Glutamatergic neuron (in vitro differentiated cells): ENCODE results near the gene KRT7. TPM values are rescaled to one million over a fixed set of nuclear protein-coding genes. Genes with fewer than 3 reads are reported as not detected.

Experiments
- DNase-seq: peaks from one replicate; pipeline ENCODE4 v3.0.0; 2022
- H3K27ac Mint-ChIP-seq: one replicate; pipeline ENCODE4 v1.8.0; 2020; ENCODE audit warnings: mild to moderate bottlenecking, mixed read lengths, inconsistent platforms; ENCODE audit not compliant: unreplicated experiment
- H3K27me3 Mint-ChIP-seq: one replicate; pipeline ENCODE4 v1.8.0; 2020; ENCODE audit warnings: mild to moderate bottlenecking, moderate library complexity, mixed read lengths, inconsistent platforms; ENCODE audit not compliant: unreplicated experiment
- H3K36me3 Mint-ChIP-seq: one replicate; pipeline ENCODE4 v1.8.0; 2020; ENCODE audit warnings: mild to moderate bottlenecking, mixed read lengths, inconsistent platforms; ENCODE audit not compliant: unreplicated experiment
- H3K4me1 Mint-ChIP-seq: one replicate; pipeline ENCODE4 v1.8.0; 2020; ENCODE audit warnings: mild to moderate bottlenecking, low read depth, mixed read lengths, inconsistent platforms; ENCODE audit not compliant: unreplicated experiment
- H3K4me3 Mint-ChIP-seq: one replicate; pipeline ENCODE4 v1.8.0; 2020; ENCODE audit warnings: mild to moderate bottlenecking, mixed read lengths, inconsistent platforms; ENCODE audit not compliant: unreplicated experiment
- H3K9me3 Mint-ChIP-seq: one replicate; pipeline ENCODE4 v1.8.0; 2020; ENCODE audit warnings: mild to moderate bottlenecking, moderate library complexity, mixed read lengths, inconsistent platforms; ENCODE audit not compliant: unreplicated experiment
- total RNA-seq: library from RNA; stranded (reverse); fragmentation: NEBNext Ultra II Directional; extraction: Animal tissue kit (Norgen Biotek cat#: 25700); gene quantifications from one replicate; pipeline ENCODE4 v1.2.1, GENCODE V29; 2021; ENCODE audit not compliant: unreplicated experiment
- TF ChIP-seq, protein P1 (sequence below): fragments of 200-600 bp; sonication (generic); IDR thresholded peaks from one replicate; pipeline ENCODE4 v1.5.0; 2021; ENCODE audit not compliant: partially characterized antibody, unreplicated experiment

KRT7 gene
- total RNA-seq, 1 donor from 2014 or later: not detected

DNA sequence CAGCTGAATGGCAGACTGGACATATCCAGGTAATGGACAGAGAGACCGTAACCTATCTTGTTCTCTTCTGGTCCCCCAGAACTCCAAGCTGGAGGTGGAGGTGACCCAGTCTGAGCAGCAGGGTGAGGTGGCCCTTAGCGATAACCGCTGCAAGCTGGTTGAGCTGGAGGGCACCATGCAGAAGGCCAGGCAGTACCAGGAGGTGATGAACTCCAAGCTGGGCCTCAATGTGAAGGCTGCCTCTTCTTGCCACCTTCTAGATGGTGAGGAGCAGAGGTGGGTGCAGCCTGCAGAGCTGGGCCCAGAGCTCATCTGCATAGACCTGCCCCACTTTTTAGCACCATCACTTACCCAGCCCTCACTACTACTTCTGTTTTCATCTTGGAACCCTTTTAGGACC lies 34.2 kb downstream of the KRT7 start:
- no peak for DNase-seq
- TF ChIP-seq, protein P1, sequence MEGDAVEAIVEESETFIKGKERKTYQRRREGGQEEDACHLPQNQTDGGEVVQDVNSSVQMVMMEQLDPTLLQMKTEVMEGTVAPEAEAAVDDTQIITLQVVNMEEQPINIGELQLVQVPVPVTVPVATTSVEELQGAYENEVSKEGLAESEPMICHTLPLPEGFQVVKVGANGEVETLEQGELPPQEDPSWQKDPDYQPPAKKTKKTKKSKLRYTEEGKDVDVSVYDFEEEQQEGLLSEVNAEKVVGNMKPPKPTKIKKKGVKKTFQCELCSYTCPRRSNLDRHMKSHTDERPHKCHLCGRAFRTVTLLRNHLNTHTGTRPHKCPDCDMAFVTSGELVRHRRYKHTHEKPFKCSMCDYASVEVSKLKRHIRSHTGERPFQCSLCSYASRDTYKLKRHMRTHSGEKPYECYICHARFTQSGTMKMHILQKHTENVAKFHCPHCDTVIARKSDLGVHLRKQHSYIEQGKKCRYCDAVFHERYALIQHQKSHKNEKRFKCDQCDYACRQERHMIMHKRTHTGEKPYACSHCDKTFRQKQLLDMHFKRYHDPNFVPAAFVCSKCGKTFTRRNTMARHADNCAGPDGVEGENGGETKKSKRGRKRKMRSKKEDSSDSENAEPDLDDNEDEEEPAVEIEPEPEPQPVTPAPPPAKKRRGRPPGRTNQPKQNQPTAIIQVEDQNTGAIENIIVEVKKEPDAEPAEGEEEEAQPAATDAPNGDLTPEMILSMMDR: no peak
- H3K27me3 Mint-ChIP-seq: peaks cover 4% of the 10 kb centered on the region
- H3K9me3 Mint-ChIP-seq: peaks cover 4% of the 10 kb centered on the region
- H3K36me3 Mint-ChIP-seq: peaks cover 4% of the 10 kb centered on the region
- H3K4me1 Mint-ChIP-seq: no peaks in the 10 kb centered on the region
- H3K4me3 Mint-ChIP-seq: no peak overlapping the region
- H3K27ac Mint-ChIP-seq: no peak overlapping the region

DNA sequence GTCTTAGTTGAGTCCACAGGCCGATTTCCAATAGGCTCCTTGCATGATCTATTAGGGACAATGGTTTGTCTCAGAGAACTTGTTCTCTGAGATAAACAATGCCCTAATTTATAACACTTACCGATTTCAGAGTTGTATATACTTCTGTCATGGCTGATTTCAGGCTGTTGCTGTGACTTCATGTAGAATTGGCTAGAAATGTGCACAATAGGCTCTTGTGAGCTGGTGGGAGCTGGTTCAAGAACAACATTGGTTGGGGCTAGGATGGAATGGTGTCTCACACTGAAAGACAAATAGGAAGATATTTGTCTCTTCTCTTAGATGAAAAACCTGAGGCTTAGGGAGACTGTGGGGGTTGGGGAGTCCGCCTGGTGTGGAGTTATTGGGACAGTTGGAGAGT lies 34.7 kb downstream of the KRT7 start:
- peaks cover 4% of the 10 kb centered on the region for H3K36me3 Mint-ChIP-seq
- H3K27ac Mint-ChIP-seq: no peak overlapping the region
- no peak overlapping the region for H3K4me3 Mint-ChIP-seq
- no peak for DNase-seq
- H3K4me1 Mint-ChIP-seq: no peaks in the 10 kb centered on the region
- H3K27me3 Mint-ChIP-seq: peaks cover 4% of the 10 kb centered on the region
- TF ChIP-seq, protein P1: no peak
- H3K9me3 Mint-ChIP-seq: peaks cover 4% of the 10 kb centered on the region

DNA sequence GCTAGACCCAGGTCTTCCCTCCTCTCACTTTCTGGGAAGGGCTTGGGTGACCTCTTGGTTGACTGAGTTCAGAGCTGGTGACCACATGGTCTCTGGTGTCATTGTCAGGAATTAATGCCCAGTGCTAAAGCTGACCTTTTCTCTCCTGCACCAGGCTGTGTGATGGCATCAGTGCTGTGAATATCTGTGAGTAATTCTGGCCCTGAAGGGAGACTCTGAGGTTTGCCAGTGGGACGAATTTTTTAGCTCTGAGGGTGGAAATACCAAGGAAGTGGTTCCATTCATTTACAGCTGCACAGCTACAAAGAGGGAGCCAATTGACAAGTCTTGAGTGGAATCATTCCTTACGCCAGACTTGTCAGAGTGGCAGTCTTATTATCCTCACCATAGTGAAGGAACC lies 35.2 kb downstream of the KRT7 start:
- H3K9me3 Mint-ChIP-seq: peaks cover 4% of the 10 kb centered on the region
- H3K27ac Mint-ChIP-seq: no peak overlapping the region
- peaks cover 4% of the 10 kb centered on the region for H3K27me3 Mint-ChIP-seq
- TF ChIP-seq, protein P1: no peak
- peaks cover 4% of the 10 kb centered on the region for H3K36me3 Mint-ChIP-seq
- H3K4me3 Mint-ChIP-seq: no peak overlapping the region
- H3K4me1 Mint-ChIP-seq: no peaks in the 10 kb centered on the region
- no peak for DNase-seq

DNA sequence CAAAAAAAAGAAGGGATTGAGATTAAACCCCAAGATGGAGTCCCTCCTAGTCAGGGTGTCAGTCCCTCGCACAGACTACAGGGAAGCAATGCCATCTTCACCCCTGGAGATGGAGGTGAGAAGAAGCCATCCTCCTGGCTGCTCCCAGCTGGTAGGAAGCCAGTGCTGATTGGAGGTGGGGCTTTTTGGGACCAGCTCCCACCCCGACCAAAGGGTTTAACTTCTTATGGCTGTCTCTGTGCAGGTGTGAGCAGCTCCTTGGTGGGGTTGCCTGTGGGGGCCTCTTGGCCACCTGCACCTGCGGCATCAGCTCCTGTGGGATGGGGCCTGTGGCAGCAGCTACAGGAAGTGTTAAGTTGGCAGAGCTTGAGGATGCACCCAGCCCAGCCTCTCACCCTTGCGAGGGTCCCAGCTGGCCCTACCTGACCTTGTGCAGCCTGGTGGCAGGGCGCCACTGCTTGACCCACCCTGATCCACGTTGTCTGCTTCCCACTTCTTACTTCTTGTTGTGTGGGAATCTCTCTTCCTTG lies 37.6 kb downstream of the KRT7 start:
- Mint-ChIP-seq H3K27me3 (peaks cover 4% of the 10 kb centered on the region), H3K9me3 (no peaks in the 10 kb centered on the region), H3K4me3 (no peak overlapping the region), H3K36me3 (peaks cover 4% of the 10 kb centered on the region), H3K27ac (no peak overlapping the region), H3K4me1 (no peaks in the 10 kb centered on the region)
- DNase-seq: no peak
- TF ChIP-seq, protein P1: no peak

DNA sequence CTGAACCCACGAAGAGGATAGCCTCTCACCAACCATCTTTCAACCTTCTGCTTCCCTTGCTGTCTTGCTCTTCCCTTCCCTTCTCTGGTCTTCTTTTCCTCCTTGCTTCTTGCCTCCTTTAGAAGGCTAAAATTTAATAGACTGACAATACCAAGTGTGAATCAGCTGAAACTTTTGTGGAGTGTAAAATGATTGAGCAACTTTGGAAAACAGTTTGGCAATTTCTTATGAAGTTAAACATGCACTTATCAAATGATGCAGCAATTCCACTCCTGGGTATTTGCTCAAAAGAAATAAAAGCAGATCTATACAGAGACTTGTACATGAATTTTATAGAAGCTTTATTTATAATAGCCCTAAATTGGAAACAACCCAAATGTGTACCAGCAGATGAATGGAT lies 38.1 kb downstream of the KRT7 start:
- H3K4me1 Mint-ChIP-seq: no peaks in the 10 kb centered on the region

More for the DNA sequence above, 38.1 kb downstream of the KRT7 start:
- peaks cover 4% of the 10 kb centered on the region for H3K36me3 Mint-ChIP-seq
- no peak for DNase-seq
- peaks cover 4% of the 10 kb centered on the region for H3K27me3 Mint-ChIP-seq
- no peak overlapping the region for H3K27ac Mint-ChIP-seq
- H3K9me3 Mint-ChIP-seq: no peaks in the 10 kb centered on the region
- H3K4me3 Mint-ChIP-seq: no peak overlapping the region
- TF ChIP-seq, protein P1: no peak
